IMR-90 (cell line): ENCODE measurements around the gene R3HDM2. TPM values are rescaled to one million over a fixed set of nuclear protein-coding genes. Genes with fewer than 3 reads are reported as not detected.

ENCODE experiments used
- ATAC-seq: fragments of 200-7000 bp; cut with Tn5 transposase; 2 replicates; pipeline ENCODE4 v1.9.1; 2020; ENCODE audit warnings: low read depth, mild to moderate bottlenecking, moderate library complexity
- BruUV-seq: library from RNA; stranded (reverse); fragments of 400-500 nt; replicated peaks from 2 replicates; lab custom pipeline; 2021; lab: Mats Ljungman, UMichigan
- CTCF ChIA-PET: fragments of 300-600 bp; formaldehyde crosslinking; extraction: SDS; loops from one replicate; lab custom pipeline; 2021; ENCODE audit warnings: antibody characterized with exemption; lab: Yijun Ruan, JAX
- POLR2A ChIA-PET: fragments of 300-600 bp; sonication (Branson Sonifier 250); formaldehyde crosslinking; loops from one replicate; lab custom pipeline; 2022; ENCODE audit warnings: antibody characterized with exemption; ENCODE audit not compliant: unreplicated experiment; lab: Charles Lee
- DNase-seq: peaks from one replicate; pipeline ENCODE4 v3.0.0; 2013
- H2AFZ ChIP-seq: replicated peaks from 2 replicates; pipeline ENCODE3; 2013; ENCODE audit warnings: low read length, mild to moderate bottlenecking; ENCODE audit not compliant: poor library complexity
- H2AK5ac ChIP-seq: 2 replicates; pipeline ENCODE4 v1.6.1; 2013; ENCODE audit warnings: low read depth, low read length, inconsistent platforms
- H2AK9ac ChIP-seq: replicated peaks from 2 replicates; pipeline ENCODE3; 2013; ENCODE audit warnings: mild to moderate bottlenecking, low read depth, low read length, moderate library complexity; ENCODE audit not compliant: poor library complexity
- H2BK120ac ChIP-seq: 2 replicates; pipeline ENCODE4 v1.6.1; 2013; ENCODE audit warnings: low read depth, low read length, inconsistent platforms
- H2BK15ac ChIP-seq: 3 replicates; pipeline ENCODE4 v1.6.1; 2013; ENCODE audit warnings: low read depth, low read length, inconsistent platforms
- H2BK20ac ChIP-seq: 2 replicates; pipeline ENCODE4 v1.6.1; 2013; ENCODE audit warnings: low read depth, mild to moderate bottlenecking, inconsistent platforms, low read length, moderate library complexity
- H2BK5ac ChIP-seq: 2 replicates; pipeline ENCODE4 v1.6.1; 2013; ENCODE audit warnings: mild to moderate bottlenecking, low read depth, low read length, inconsistent platforms; ENCODE audit not compliant: poor library complexity, severe bottlenecking
- H3K14ac ChIP-seq: replicated peaks from 2 replicates; pipeline ENCODE4 v1.6.1; 2013; ENCODE audit warnings: low read depth, low read length, inconsistent platforms
- H3K18ac ChIP-seq: 2 replicates; pipeline ENCODE4 v1.6.1; 2013; ENCODE audit warnings: low read depth, low read length, control low read depth
- H3K23ac ChIP-seq: 2 replicates; pipeline ENCODE4 v1.6.1; 2013; ENCODE audit warnings: low read depth, low read length, inconsistent platforms
- H3K27ac ChIP-seq: 2 replicates; pipeline ENCODE4 v1.5.1; 2013; ENCODE audit warnings: mild to moderate bottlenecking, control low read depth, low read length; ENCODE audit not compliant: insufficient read depth
- H3K27me3 ChIP-seq: 2 replicates; pipeline ENCODE4 v1.6.1; 2013; ENCODE audit warnings: low read length; ENCODE audit not compliant: control insufficient read depth, insufficient read depth
- H3K36me3 ChIP-seq: 2 replicates; pipeline ENCODE4 v1.6.1; 2013; ENCODE audit warnings: low read length, mixed read lengths; ENCODE audit not compliant: control insufficient read depth, insufficient read depth
- H3K4ac ChIP-seq: 2 replicates; pipeline ENCODE4 v1.6.1; 2013; ENCODE audit warnings: low read depth, low read length, inconsistent platforms
- H3K4me1 ChIP-seq: 2 replicates; pipeline ENCODE4 v1.6.1; 2013; ENCODE audit warnings: low read length, mixed read lengths; ENCODE audit not compliant: control insufficient read depth, insufficient read depth
- H3K4me2 ChIP-seq: 2 replicates; pipeline ENCODE4 v1.6.1; 2013; ENCODE audit warnings: low read depth, mild to moderate bottlenecking, control low read depth, low read length, moderate library complexity
- H3K4me3 ChIP-seq: 2 replicates; pipeline ENCODE4 v1.5.1; 2013; ENCODE audit warnings: low read depth, mild to moderate bottlenecking, control low read depth, low read length, moderate library complexity; ENCODE audit not compliant: insufficient read depth
- H3K56ac ChIP-seq: 2 replicates; pipeline ENCODE4 v1.6.1; 2013; ENCODE audit warnings: low read length, inconsistent platforms; ENCODE audit not compliant: insufficient read depth; ENCODE audit errors: extremely low read depth
- H3K79me1 ChIP-seq, 2 experiments: 2 replicates each; pipeline ENCODE4 v1.6.1; 2013; ENCODE audit warnings: low read length in 2 of 2, inconsistent platforms in 1 of 2, low read depth in 1 of 2
- H3K9ac ChIP-seq: 2 replicates; pipeline ENCODE4 v1.6.1; 2013; ENCODE audit warnings: low read depth, low read length, control low read depth
- H3K9me1 ChIP-seq: 2 replicates; pipeline ENCODE4 v1.6.1; 2013; ENCODE audit warnings: low read length, inconsistent platforms; ENCODE audit not compliant: insufficient read depth
- H3K9me3 ChIP-seq: 2 replicates; pipeline ENCODE4 v1.6.1; 2013; ENCODE audit warnings: low read length; ENCODE audit not compliant: control insufficient read depth, insufficient read depth
- H4K20me1 ChIP-seq: 2 replicates; pipeline ENCODE4 v1.6.1; 2013; ENCODE audit warnings: low read length, inconsistent platforms; ENCODE audit not compliant: insufficient read depth
- H4K5ac ChIP-seq: 2 replicates; pipeline ENCODE4 v1.6.1; 2013; ENCODE audit warnings: mild to moderate bottlenecking, low read depth, low read length, control low read depth
- H4K8ac ChIP-seq, 2 experiments: 2 replicates each; pipeline ENCODE4 v1.6.1; 2013; ENCODE audit warnings: low read depth in 2 of 2, low read length in 2 of 2, control low read depth in 1 of 2, inconsistent platforms in 1 of 2
- H4K91ac ChIP-seq: 2 replicates; pipeline ENCODE4 v1.6.1; 2013; ENCODE audit warnings: low read depth, low read length, inconsistent platforms; ENCODE audit not compliant: insufficient read depth
- BHLHE40 ChIP-seq: fragments of 150-350 bp; IDR thresholded peaks from 2 replicates; pipeline ENCODE4 v1.6.1; 2016; ENCODE audit warnings: mild to moderate bottlenecking, low read depth, low read length
- CEBPB ChIP-seq: IDR thresholded peaks from 2 replicates; pipeline ENCODE4 v1.6.1; 2012; ENCODE audit warnings: low read depth, low read length, improper control_type of control experiment
- CHD1 ChIP-seq: IDR thresholded peaks from 2 replicates; pipeline ENCODE4 v1.6.1; 2012; ENCODE audit warnings: low read depth, low read length, improper control_type of control experiment
- CTCF ChIP-seq: conservative IDR thresholded peaks from 2 replicates; pipeline ENCODE4 v1.5.1; 2012; ENCODE audit warnings: mild to moderate bottlenecking, low read depth, low read length, improper control_type of control experiment
- ELK1 ChIP-seq: fragments of 150-350 bp; IDR thresholded peaks from 2 replicates; pipeline ENCODE4 v1.6.1; 2016; ENCODE audit warnings: low read depth, mild to moderate bottlenecking, low read length, moderate library complexity, borderline replicate concordance
- FOS ChIP-seq: fragments of 150-350 bp; IDR thresholded peaks from 2 replicates; pipeline ENCODE4 v1.6.1; 2016; ENCODE audit warnings: low read depth, low read length
- MAFK ChIP-seq: IDR thresholded peaks from 2 replicates; pipeline ENCODE4 v1.6.1; 2012; ENCODE audit warnings: low read depth, low read length, improper control_type of control experiment
- MAZ ChIP-seq: IDR thresholded peaks from 2 replicates; pipeline ENCODE4 v1.6.1; 2012; ENCODE audit warnings: low read depth, mild to moderate bottlenecking, low read length, improper control_type of control experiment, moderate library complexity, borderline replicate concordance
- MXI1 ChIP-seq: IDR thresholded peaks from 2 replicates; pipeline ENCODE4 v1.6.1; 2012; ENCODE audit warnings: low read depth, mild to moderate bottlenecking, low read length, moderate library complexity, borderline replicate concordance
- NFE2L2 ChIP-seq: fragments of 150-350 bp; IDR thresholded peaks from 2 replicates; pipeline ENCODE4 v1.6.1; 2016; ENCODE audit warnings: low read depth, mild to moderate bottlenecking, low read length
- POLR2A ChIP-seq: IDR thresholded peaks from 2 replicates; pipeline ENCODE4 v1.6.1; 2012; ENCODE audit warnings: mild to moderate bottlenecking, low read depth, low read length
- RAD21 ChIP-seq: IDR thresholded peaks from 2 replicates; pipeline ENCODE4 v1.6.1; 2012; ENCODE audit warnings: low read length, improper control_type of control experiment
- RCOR1 ChIP-seq: IDR thresholded peaks from 2 replicates; pipeline ENCODE4 v1.6.1; 2012; ENCODE audit warnings: mild to moderate bottlenecking, low read length, improper control_type of control experiment; ENCODE audit not compliant: insufficient replicate concordance
- RFX5 ChIP-seq: IDR thresholded peaks from 2 replicates; pipeline ENCODE4 v1.8.0; 2012; ENCODE audit warnings: low read depth, mild to moderate bottlenecking, low read length, moderate library complexity
- SMC3 ChIP-seq: fragments of 150-350 bp; IDR thresholded peaks from 2 replicates; pipeline ENCODE4 v1.6.1; 2016; ENCODE audit warnings: low read depth, mild to moderate bottlenecking, antibody characterized with exemption, low read length, moderate library complexity
- USF2 ChIP-seq: fragments of 150-350 bp; IDR thresholded peaks from 2 replicates; pipeline ENCODE4 v1.6.1; 2017; ENCODE audit warnings: mild to moderate bottlenecking, antibody characterized with exemption, low read length, low read depth
- WGBS, 2 experiments: methylation state at CpG; one replicate each; pipeline versions ENCODE4 v1.1.5 to v1.1.7; 2013; ENCODE audit warnings: missing lambda C conversion rate in 2 of 2; ENCODE audit not compliant: insufficient read length in 1 of 2; ENCODE audit errors: extremely low coverage in 2 of 2; 5-methylcytosine and 5-hydroxymethylcytosine counted together
- dilution Hi-C: fragments of 300-500 bp; cut with HindIII; formaldehyde crosslinking; loops from one replicate; pipeline ENCODE4 v1.14.3; 2018; ENCODE audit warnings: low sequenced_read_pairs; ENCODE audit not compliant: unreplicated experiment
- in situ Hi-C: fragments of 300-500 bp; cut with MboI; formaldehyde crosslinking; loops from 3 replicates; pipeline ENCODE4 v1.14.3; 2019; ENCODE audit warnings: low sequenced_read_pairs, inconsistent platforms, mixed read lengths
- intact Hi-C: fragments of 100-400 bp; cut with micrococcal nuclease; formaldehyde crosslinking; loops from 2 replicates; pipeline ENCODE4 v1.10.0; 2022
- polyA plus RNA-seq, 3 experiments: library from polyadenylated mRNA; depleted of rRNA; stranded (reverse); fragments of >200 nt; gene quantifications; 2 replicates each; pipeline ENCODE4 v1.2.3, GENCODE V29; 2012; ENCODE audit warnings: low replicate concordance in 1 of 3
- total RNA-seq: library from RNA; depleted of rRNA; stranded (reverse); fragments of >200 nt; gene quantifications from 2 replicates; pipeline ENCODE4 v1.2.3, GENCODE V29; 2012

Gene R3HDM2
- total and polyA plus RNA-seq, 2 of the 4 experiments (the other 2 are of a cell fraction) = 7.5 to 28.4 TPM

DNA sequence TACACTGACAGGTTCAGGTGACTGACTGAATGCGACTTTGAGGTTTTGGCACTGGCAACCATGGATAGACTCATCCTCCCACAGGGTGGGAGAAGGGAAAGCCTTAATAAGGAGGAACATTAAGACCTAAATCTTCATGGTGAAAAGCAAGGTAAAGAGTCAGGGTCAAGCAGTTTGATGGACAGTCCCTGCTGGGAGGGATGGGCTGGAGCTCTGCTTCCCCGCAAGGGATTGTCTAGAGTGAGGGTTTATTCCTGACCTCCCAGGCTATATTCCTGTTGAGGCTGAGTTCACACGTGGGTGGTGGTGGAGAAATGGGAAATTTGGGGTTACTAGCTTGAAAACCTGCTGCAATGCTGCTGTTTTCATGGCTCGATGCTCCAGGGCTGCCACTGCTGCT, 170.5 kb downstream of the R3HDM2 start:
- no peak overlapping the region for H2BK120ac ChIP-seq
- no peak overlapping the region for H2BK20ac ChIP-seq
- WGBS, 2 experiments = 100% methylated on average over 2 of the region's 4 CpGs; no CpG with 5 or more reads in 1 of the 2 experiments
- H3K18ac ChIP-seq = no peak overlapping the region
- intact Hi-C loops (no loop called here), dilution Hi-C loops (no loop called here), in situ Hi-C loops (no loop called here)
- no peaks in the 10 kb centered on the region; the same call in 1 of the 2 replicates for H4K20me1 ChIP-seq
- no peak overlapping the region for H3K56ac ChIP-seq
- POLR2A ChIA-PET = no interaction called here
- H3K4me3 ChIP-seq = no peak overlapping the region
- H3K27me3 ChIP-seq = no peaks in the 10 kb centered on the region
- no peaks in the 10 kb centered on the region; the same call in 1 of the 2 replicates for H3K4me1 ChIP-seq
- CTCF ChIA-PET = interaction anchor here (0.9 to 1.4 kb wide), 3 partner anchors 13 to 193 kb away, joined by 3 to 4 read pairs (median 4); no protein-coding TSS in a partner anchor
- BruUV-seq = no TSS peak
- no peak for TF ChIP-seq MAZ
- TF ChIP-seq POLR2A = no peak
- TF ChIP-seq CEBPB = no peak
- no peak for TF ChIP-seq CHD1
- no peak for TF ChIP-seq MXI1
- TF ChIP-seq RFX5 = no peak
- TF ChIP-seq RAD21 = no peak
- no peak for TF ChIP-seq RCOR1
- no peak for TF ChIP-seq FOS
- no peak for TF ChIP-seq MAFK
- no peak for TF ChIP-seq USF2
- TF ChIP-seq BHLHE40 = no peak
- TF ChIP-seq ELK1 = no peak
- TF ChIP-seq CTCF = no peak
- TF ChIP-seq SMC3 = no peak
- no peak for TF ChIP-seq NFE2L2
- H3K4ac ChIP-seq = no peak overlapping the region
- H3K27ac ChIP-seq = no peak overlapping the region
- no peak overlapping the region; the same call in 1 of the 2 replicates for H3K23ac ChIP-seq
- H2AFZ ChIP-seq = no peak overlapping the region
- H2BK15ac ChIP-seq = no peak overlapping the region
- no peaks in the 10 kb centered on the region for H3K9me3 ChIP-seq
- H3K14ac ChIP-seq = no peak overlapping the region
- H3K9ac ChIP-seq = no peak overlapping the region
- no peak overlapping the region for H4K8ac ChIP-seq
- H3K9me1 ChIP-seq = peaks cover 6% of the 10 kb centered on the region; the same call in 1 of the 2 replicates
- H4K91ac ChIP-seq = no peak overlapping the region
- DNase-seq (no peak), ATAC-seq (no peak)
- H2AK5ac ChIP-seq = no peak overlapping the region
- peaks cover 30% of the 10 kb centered on the region for H3K36me3 ChIP-seq
- no peak overlapping the region for H2BK5ac ChIP-seq
- no peak overlapping the region for H2AK9ac ChIP-seq
- H3K4me2 ChIP-seq = no peak overlapping the region
- no peak overlapping the region for H4K5ac ChIP-seq
- H3K79me1 ChIP-seq = peaks cover 0 to 15% of the 10 kb centered on the region in 2 experiments; a peak in 1 of 4 replicates
